Endothelial cell of umbilical vein (primary cell): Measurements from ENCODE around the gene EHD2.

Experiments
- EZH2 ChIP-seq: IDR thresholded peaks from 2 replicates; pipeline ENCODE4 v1.6.1; 2012; ENCODE audit warnings: borderline replicate concordance, low read depth, mild to moderate bottlenecking, moderate library complexity, low read length, inconsistent platforms; ENCODE audit not compliant: severe bottlenecking
- FOS ChIP-seq: IDR thresholded peaks from 2 replicates; pipeline ENCODE4 v1.6.1; 2011; ENCODE audit warnings: mild to moderate bottlenecking, low read length, moderate library complexity, borderline replicate concordance; ENCODE audit not compliant: insufficient read depth
- GATA2 ChIP-seq: IDR thresholded peaks from 2 replicates; pipeline ENCODE4 v1.7.0; 2011; ENCODE audit warnings: low read depth, mild to moderate bottlenecking, moderate library complexity, mixed read lengths, low read length; ENCODE audit not compliant: insufficient read length, insufficient read depth
- POLR2A ChIP-seq: IDR thresholded peaks from 2 replicates; pipeline ENCODE4 v1.6.1; 2012; ENCODE audit warnings: low read depth, mild to moderate bottlenecking, control low read depth, low read length
- POLR2AphosphoS5 ChIP-seq: IDR thresholded peaks from 2 replicates; pipeline ENCODE4 v1.6.1; 2012; ENCODE audit warnings: low read depth, mild to moderate bottlenecking, control low read depth, low read length, moderate library complexity; ENCODE audit not compliant: insufficient read depth
- TF ChIP-seq, protein P1 (sequence below), 2 donors: IDR thresholded peaks; 1 replicate in 1 of 2; 2 replicates in 1 of 2; pipeline ENCODE4 v1.5.1; 2011; ENCODE audit warnings: low read length in 2 of 2, mild to moderate bottlenecking in 2 of 2, moderate library complexity in 2 of 2, control low read depth in 1 of 2, inconsistent platforms in 1 of 2, low read depth in 1 of 2; ENCODE audit not compliant: insufficient read depth in 1 of 2; ENCODE audit errors: extremely low read depth in 1 of 2

DNA sequence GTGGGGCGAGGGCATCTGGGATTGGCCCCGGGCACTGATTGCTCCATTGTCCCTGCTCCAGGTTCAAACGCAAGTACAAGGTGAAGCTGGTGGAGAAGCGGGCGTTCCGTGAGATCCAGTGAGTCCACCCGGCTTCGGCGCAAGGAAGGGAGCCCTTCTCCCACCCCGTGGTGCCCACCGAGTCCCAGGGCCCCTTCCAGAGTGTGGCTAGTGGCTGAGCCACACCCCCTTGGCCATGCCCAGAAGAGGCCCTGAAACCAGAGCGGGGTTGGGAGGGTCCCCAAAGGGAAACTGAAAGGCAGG, 43.4 kb downstream of the EHD2 start:
- TF ChIP-seq, protein P1, sequence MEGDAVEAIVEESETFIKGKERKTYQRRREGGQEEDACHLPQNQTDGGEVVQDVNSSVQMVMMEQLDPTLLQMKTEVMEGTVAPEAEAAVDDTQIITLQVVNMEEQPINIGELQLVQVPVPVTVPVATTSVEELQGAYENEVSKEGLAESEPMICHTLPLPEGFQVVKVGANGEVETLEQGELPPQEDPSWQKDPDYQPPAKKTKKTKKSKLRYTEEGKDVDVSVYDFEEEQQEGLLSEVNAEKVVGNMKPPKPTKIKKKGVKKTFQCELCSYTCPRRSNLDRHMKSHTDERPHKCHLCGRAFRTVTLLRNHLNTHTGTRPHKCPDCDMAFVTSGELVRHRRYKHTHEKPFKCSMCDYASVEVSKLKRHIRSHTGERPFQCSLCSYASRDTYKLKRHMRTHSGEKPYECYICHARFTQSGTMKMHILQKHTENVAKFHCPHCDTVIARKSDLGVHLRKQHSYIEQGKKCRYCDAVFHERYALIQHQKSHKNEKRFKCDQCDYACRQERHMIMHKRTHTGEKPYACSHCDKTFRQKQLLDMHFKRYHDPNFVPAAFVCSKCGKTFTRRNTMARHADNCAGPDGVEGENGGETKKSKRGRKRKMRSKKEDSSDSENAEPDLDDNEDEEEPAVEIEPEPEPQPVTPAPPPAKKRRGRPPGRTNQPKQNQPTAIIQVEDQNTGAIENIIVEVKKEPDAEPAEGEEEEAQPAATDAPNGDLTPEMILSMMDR (IDR thresholded peaks at IDR 0.05; ENCODE audit: extremely low read depth in 1 of 2, insufficient read depth in 1 of 2, low read depth in 1 of 2, low read length in 2 of 2), result no peak
- TF ChIP-seq EZH2 (no peak), POLR2A (no peak), FOS (no peak), POLR2AphosphoS5 (no peak), GATA2 (no peak)
